Stimulated activated CD4-positive, alpha-beta T cell treated with anti-CD3 and anti-CD28 coated beads, TNF-alpha, amount 100 ng/mL, for 4 hours (primary cell): Measurements from ENCODE around the gene LCN15.

ENCODE experiments used
- DNase-seq, 3 experiments: peaks; one replicate each; pipeline ENCODE4 v3.0.0-alpha.2; 2020; ENCODE audit warnings: low read depth in 3 of 3

The LCN15 gene

DNA sequence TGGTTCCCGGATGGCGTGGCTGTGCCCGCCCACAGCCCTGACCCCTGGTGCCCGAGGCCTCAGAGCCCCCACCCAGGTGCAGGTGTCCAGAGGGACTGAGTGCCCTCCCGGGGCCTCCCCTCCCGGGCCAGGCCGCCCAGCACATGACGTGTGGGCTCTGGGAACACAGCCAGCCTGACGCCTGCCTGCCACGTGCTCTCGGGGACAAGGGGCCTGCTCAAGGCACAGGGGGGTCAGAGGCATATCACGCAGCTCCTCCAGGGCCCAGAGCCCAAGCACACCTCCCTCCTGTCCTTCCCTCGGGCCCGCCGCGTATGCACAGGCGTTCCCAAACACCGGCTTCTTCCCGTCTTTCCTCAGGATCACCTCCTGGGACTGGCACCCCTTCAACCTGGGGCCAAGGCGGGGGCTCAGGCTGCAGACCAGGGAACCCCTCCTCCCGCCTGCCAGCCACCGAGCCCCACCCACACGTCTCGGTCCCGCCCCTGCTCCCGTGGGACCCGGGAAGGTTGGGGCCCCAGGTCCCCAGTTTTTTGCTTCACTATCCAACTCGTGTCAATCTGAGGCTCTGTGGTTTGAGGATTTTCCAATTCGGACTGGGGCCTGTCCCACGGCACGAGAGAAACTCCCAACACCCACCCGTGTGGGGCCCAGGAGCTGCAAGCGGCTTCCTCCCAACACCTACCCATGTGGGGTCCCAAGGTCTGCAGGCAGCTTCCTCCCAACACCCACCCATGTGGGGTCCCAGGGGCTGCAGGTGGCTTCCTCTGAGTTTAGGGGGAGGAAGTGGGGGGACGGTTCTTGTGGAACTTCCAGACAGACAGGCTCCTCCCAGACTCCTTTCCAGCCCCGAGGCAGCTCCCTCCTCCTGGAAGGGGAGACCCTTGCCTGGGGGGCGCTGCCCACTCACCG is 23.1 kb downstream of the LCN15 start:
- no peak for DNase-seq

DNA sequence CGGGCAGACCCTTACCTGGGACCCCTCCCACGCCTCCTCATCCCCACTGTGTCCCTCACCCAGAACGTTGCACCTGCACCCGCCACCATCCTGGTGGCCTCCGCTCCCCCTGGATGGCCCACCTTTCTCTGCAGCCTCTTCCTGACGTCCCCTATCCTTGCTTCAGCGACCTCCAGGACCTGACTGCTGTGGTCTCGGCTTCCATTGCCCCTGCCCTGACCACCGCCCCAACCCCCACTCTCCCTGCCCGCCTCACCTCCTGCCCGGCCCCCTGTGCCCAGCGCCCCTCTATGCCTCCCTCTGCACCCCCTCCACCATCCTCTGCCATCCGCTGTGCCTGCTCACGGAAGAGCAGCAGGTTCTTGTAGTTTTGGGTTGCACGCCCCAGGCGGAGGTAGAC is 23.8 kb downstream of the LCN15 start:
- DNase-seq = no peak

DNA sequence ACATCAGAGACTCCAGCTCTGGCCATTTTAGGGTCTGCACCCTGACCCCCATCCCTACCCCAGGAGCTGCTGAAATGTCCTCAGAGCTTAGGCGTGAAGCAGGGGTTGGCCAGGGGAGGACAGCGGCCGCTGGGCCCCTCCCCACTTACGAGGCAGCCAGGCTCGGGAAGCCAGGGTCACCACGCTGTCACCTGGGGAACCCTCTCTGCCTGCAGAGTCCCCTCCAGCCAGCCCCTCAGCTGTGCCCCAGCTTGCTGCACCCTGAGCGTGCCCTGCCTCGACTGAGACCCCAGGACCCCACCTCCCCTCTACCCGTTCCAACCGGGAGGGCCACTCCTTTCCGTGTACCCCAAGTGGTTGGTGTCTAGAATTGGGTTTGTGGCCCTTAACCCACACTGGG is 24.2 kb downstream of the LCN15 start:
- no peak for DNase-seq

DNA sequence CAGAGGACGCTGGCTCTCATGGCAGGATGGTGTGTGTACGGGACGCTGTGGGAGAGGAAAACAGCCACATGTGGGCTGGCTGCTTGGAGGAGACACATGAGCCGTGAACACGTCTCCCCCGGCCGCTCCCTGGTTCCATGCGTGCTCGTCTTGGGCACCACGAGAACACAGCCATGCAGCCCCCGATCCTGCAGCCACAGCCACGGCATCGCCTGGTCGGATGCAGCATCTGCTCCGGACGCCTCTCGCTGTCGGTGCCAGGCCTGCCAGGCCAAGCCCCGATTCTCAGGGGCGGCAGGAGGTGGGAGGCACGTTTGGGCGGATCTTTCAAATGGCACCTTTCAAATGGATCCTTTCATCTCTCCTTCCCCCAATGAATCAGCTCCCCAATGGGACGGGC is 24.8 kb downstream of the LCN15 start:
- DNase-seq = no peak

DNA sequence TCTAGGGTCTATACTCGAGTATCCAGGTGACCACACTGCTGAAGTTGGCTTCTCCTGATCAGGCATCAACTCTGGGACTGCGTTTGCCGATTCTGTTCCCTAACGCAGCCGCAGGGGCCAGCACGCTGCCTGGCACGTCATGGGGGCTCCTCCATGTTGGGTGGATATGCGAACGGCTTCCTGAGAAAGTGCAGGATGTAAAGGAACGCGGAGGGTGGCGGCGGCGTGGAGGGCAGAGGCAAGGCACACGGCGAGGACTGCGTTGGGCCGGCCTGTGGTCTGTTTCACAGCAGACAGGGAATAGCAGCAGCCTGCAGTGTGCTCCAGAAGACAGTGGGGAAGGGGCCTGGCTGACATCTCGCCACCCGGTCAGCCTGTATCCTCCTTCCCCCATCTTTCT is 25.4 kb downstream of the LCN15 start:
- DNase-seq = no peak

DNA sequence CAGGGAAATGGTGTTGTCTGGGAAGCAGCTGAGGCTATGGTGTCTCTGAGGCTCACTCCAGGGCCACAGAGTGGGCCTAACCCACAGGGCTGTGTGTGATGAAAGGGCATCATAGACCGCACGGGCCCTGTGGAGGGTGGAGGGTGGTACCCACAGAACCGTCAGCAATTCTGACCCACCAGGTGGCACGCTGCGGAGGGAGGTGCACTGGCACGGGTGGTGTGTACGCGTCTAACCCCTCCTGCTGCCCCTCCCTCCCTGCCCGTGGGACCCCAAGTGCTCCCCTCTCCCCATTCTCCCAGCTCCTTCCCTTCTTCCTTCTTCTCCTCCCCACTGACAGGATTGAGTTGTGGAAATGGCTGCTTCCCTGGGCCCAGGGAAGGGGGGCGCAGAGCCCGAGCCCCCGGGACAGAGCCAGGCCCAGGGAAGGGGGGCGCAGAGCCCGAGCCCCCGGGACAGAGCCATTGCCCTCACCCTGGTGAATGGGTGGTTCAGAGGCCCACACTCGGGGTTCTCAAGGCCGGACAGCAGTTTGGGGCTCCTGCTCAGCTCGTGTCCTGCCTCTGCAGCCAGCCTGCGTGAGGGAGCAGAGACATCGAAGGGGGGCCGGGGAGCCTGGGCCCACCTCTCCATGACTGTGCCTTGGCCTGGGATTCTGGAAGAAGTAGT is 28.4 kb downstream of the LCN15 start:
- DNase-seq = no peak

GRCh38 chr9:136734837-136735496 is 29.4 kb downstream of the LCN15 start:
- no peak for DNase-seq

- DNase-seq = no peak
These were observed 30.7 kb downstream of the LCN15 start for GRCh38 chr9:136733611-136734010.

DNA sequence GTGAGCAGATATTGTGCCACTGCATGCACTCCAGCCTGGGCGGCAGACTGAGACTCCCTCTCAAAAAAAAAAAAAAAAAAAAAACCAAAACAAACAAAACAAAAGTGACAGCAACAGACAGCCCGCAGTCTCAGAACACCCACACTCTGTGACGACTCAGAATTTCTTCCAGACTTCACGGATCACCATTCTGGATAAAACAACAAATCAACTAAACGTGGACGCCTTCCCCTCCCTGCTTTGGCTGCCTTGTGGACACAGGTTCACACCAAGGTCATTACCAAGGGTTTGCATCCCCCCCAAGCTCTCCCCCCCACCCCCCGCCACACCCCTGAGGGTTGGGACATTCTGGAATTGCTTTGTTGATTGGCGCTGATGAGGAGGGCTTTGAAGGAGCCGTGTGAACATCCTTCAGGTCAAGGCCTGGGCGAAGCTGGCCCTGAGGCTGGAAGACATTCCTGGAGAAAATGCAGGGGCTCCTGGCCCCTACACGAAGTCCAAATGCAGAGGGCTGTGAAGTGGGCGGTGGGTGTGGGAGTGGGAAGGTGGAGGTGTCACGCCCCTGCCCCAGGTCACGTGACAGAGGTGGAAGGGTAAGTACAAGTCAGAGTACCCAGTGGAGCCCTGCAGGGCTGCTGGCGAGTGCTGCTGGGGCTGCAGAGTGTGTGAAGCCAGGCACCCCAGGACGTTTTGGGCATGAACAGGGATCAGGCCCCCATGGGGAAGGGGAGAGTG is 31.7 kb downstream of the LCN15 start:
- DNase-seq = no peak

- no peak for DNase-seq
These were observed 34.4 kb downstream of the LCN15 start for GRCh38 chr9:136729926-136730325.

DNA sequence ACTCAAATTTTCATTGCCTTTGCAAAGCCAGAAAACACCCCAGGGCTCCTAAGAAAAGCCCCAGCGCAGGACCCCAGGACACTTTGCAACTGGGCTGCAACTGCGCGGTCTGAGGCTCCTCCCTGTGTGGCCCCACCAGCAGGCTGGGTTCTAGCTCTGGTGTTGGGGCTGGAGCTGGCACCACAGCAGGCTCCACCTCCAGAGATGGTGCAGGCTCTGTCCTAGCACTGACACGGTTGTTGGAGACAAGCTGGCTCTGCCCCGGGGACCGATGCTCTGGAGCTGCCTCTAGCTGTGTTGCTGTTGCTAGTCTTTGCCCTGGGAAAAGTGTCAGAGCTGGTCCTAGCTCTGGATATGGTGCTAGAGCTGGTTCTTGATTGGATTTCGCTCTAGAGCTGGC is 35.2 kb downstream of the LCN15 start:
- no peak for DNase-seq

DNA sequence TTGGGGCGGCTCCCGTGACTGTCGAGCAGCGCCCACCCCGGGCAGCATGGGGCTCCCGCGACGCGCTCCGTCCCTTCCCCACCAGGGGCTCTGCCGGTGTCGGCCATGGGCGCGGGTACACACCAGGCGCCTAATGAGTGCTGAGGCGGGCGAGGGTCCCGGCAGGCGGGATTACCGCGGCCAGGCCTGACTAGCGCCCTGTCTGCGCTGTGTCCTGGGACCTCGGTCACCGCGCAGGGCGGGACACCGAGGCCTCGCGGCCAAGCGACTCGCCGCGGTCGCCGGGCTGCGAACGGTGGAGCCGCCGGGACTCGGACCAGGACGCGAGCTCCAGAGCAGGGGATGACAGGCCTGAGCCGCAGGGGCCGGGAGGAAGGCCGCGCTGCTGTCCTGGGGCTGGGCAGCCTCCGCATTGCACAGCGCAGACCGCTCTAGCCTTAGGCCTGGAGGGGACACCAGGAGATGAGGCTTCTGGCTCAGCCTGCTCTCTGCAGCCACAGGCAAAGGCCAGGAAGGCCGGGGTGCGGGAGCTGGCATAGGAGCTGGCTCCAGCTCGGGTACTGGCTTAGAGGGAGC is 35.7 kb downstream of the LCN15 start:
- no peak for DNase-seq

- peak; percentile 88 to 94 (median 91) for DNase-seq
These were observed 36.2 kb downstream of the LCN15 start for GRCh38 chr9:136728080-136728547.

DNA sequence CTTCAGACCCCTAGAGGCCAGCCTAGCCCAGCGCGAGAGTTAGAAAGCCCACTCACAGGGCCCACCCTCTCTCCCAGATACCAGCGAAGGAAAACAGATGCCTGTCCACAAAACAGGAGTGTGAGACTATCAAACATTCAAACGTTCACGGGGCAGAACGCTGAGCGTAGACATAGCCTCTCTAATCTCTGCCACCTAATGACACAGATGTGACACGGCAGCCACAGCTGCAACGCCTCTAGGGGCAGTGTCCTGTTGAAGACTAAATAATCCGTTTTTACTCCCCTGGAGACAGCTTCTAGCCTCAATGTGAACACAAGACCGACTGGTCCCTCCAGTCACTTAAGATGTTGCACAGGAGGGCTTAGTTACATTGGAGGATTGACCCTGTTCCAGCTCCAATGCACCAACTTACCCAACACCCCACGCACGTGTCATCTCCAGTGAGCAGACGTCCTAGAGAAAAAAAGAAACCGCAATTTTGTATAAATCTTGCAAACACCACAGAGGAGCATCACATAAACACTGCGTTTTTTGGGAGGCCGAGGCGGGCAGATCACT is 37.6 kb downstream of the LCN15 start:
- no peak for DNase-seq

GRCh38 chr9:136726118-136726517 is 38.2 kb downstream of the LCN15 start:
- no peak for DNase-seq

DNA sequence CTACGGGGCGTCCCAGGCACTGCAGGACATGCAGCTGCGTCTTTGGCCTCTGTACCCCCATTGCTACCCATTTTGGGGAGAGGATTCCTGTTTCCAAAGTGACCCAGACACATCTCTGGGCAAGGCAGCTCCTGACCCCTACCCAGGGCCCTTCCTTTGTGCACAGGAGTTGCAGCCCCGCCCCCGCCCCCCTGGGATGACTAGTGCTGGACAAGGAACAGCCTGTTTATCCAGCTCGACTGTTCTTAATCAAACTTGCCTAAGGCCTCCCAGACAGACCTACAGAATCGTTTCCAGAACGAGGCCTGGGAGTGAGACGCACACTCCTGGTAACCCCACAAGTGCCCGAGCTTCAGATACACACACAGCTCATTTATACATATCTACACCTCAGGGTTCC is 38.7 kb downstream of the LCN15 start:
- DNase-seq = no peak

- no peak for DNase-seq
These were observed 39.5 kb downstream of the LCN15 start for GRCh38 chr9:136724772-136725171.

DNA sequence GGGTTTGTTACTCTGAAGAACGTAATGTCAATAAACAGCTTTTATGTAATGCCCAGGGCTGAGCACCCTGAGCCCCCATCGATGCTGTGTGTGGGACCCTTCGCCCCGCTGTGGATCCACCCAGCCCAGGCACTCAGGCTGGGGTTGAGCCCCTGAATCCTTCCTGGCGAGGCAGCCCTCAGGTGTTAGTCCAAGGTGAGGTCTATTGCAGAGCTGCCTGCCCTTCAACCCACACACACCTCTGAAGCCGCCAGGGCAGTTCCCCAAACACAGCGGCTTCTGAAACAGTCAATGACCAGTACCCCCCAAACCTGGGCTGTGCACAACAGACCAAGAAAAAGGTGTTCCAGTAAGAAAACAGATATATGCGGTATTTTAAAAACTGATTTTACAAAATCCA is 40.3 kb downstream of the LCN15 start:
- no peak for DNase-seq

- no peak for DNase-seq
These were observed 40.8 kb downstream of the LCN15 start for GRCh38 chr9:136723362-136723976.

- no peak for DNase-seq
These were observed 41.4 kb downstream of the LCN15 start for GRCh38 chr9:136722969-136723356.
